ENCODE data around the gene FBXL3.

Gene FBXL3

GRCh38 chr13:77026861-77027621, at the start of gene FBXL3:
Gene FBXL3, minus strand, starts transcription at chr13:77027159. Its CDS starts 5,299 bp downstream, at chr13:77021860.
- peak; percentile 93 for DNase-seq

- DNase-seq, result no peak
These were observed 40.6 kb upstream of the FBXL3 start for GRCh38 chr13:77067519-77067918.

- no peak for DNase-seq
These were observed 38.6 kb upstream of the FBXL3 start for GRCh38 chr13:77065461-77066147.

- DNase-seq, result no peak
These were observed 35.1 kb upstream of the FBXL3 start for GRCh38 chr13:77062097-77062496.

- no peak for DNase-seq
These were observed 34.4 kb upstream of the FBXL3 start for GRCh38 chr13:77061362-77061761.

- DNase-seq, result no peak
These were observed 29.9 kb upstream of the FBXL3 start for GRCh38 chr13:77056886-77057285.

- no peak for DNase-seq
These were observed 29.4 kb upstream of the FBXL3 start for GRCh38 chr13:77056382-77056781.

- no peak for DNase-seq
These were observed 28.2 kb upstream of the FBXL3 start for GRCh38 chr13:77055158-77055557.

- DNase-seq, result no peak
These were observed 26.2 kb upstream of the FBXL3 start for GRCh38 chr13:77053192-77053591.

GRCh38 chr13:77048681-77049080, 21.7 kb upstream of the FBXL3 start:
- DNase-seq, result no peak

- DNase-seq, result no peak
These were observed 20.8 kb upstream of the FBXL3 start for GRCh38 chr13:77047649-77048343.

GRCh38 chr13:77042566-77043177, 15.7 kb upstream of the FBXL3 start:
- DNase-seq, result no peak

GRCh38 chr13:77040835-77041234, 13.9 kb upstream of the FBXL3 start:
- no peak for DNase-seq

GRCh38 chr13:77040076-77040475, 13.1 kb upstream of the FBXL3 start:
- DNase-seq, result no peak

- no peak for DNase-seq
These were observed 12.0 kb upstream of the FBXL3 start for GRCh38 chr13:77038907-77039480.

GRCh38 chr13:77036279-77036678, 9.3 kb upstream of the FBXL3 start:
- DNase-seq, result no peak

- no peak for DNase-seq
These were observed 7.9 kb upstream of the FBXL3 start for GRCh38 chr13:77034881-77035280.

- no peak for DNase-seq
These were observed 6.9 kb upstream of the FBXL3 start for GRCh38 chr13:77033717-77034302.

GRCh38 chr13:77031656-77032243, 4.8 kb upstream of the FBXL3 start:
- no peak for DNase-seq

- DNase-seq, result no peak
These were observed 2.5 kb upstream of the FBXL3 start for GRCh38 chr13:77029436-77029835.

GRCh38 chr13:77028202-77028601, 1.2 kb upstream of the FBXL3 start:
- no peak for DNase-seq

GRCh38 chr13:77026255-77026860, 601 bp downstream of the FBXL3 start:
- DNase-seq, result peak; percentile 80

Measured in left hindlimb (tissue), 1 donor.